ENCODE measurements around the gene POU4F1.
A peak's percentile ranks its signal among the peaks of the same experiment; 100 is the strongest.
"Not testable (repeated sequence)": the region's sequence is repeated elsewhere in the genome, so short reads cannot be mapped to it uniquely, and the experiment has no call there.

Gene POU4F1

GRCh38 chr13:78603240-78603957, at the start of gene POU4F1:
POU4F1 (minus strand) TSS chr13:78603552; CDS start chr13:78603326, 226 bp downstream.
- peak; percentile 66 to 69 for DNase-seq

- no peak for DNase-seq
Observed at GRCh38 chr13:78652651-78653050, 49.3 kb upstream of the POU4F1 start.

- no peak for DNase-seq
Observed at GRCh38 chr13:78650717-78651083, 47.3 kb upstream of the POU4F1 start.

- no peak for DNase-seq
Observed at GRCh38 chr13:78649997-78650716, 46.8 kb upstream of the POU4F1 start.

- DNase-seq: not testable (repeated sequence)
Observed at GRCh38 chr13:78647109-78647678, 43.8 kb upstream of the POU4F1 start.

- no peak for DNase-seq
Observed at GRCh38 chr13:78638216-78638615, 34.9 kb upstream of the POU4F1 start.

- DNase-seq: no peak
Observed at GRCh38 chr13:78636495-78636894, 33.1 kb upstream of the POU4F1 start.

GRCh38 chr13:78632996-78633395, 29.6 kb upstream of the POU4F1 start:
- DNase-seq: no peak

- DNase-seq: no peak
Observed at GRCh38 chr13:78631077-78631476, 27.7 kb upstream of the POU4F1 start.

- no peak for DNase-seq
Observed at GRCh38 chr13:78630511-78630910, 27.2 kb upstream of the POU4F1 start.

GRCh38 chr13:78625384-78625783, 22.0 kb upstream of the POU4F1 start:
- no peak for DNase-seq

- DNase-seq: no peak
Observed at GRCh38 chr13:78623132-78623531, 19.8 kb upstream of the POU4F1 start.

GRCh38 chr13:78620936-78621470, 17.7 kb upstream of the POU4F1 start:
- no peak for DNase-seq

- DNase-seq: no peak
Observed at GRCh38 chr13:78618411-78618810, 15.1 kb upstream of the POU4F1 start.

- DNase-seq: no peak
Observed at GRCh38 chr13:78611040-78611439, 7.7 kb upstream of the POU4F1 start.

- DNase-seq: no peak
Observed at GRCh38 chr13:78610381-78610883, 7.1 kb upstream of the POU4F1 start.

GRCh38 chr13:78609464-78610205, 6.3 kb upstream of the POU4F1 start:
- DNase-seq: no peak

GRCh38 chr13:78608688-78609463, 5.5 kb upstream of the POU4F1 start:
- DNase-seq: no peak

- DNase-seq: no peak
Observed at GRCh38 chr13:78608252-78608687, 4.9 kb upstream of the POU4F1 start.

GRCh38 chr13:78607409-78608251, 4.3 kb upstream of the POU4F1 start:
- no peak for DNase-seq

Measured in CD4-positive, alpha-beta T cell treated with Interleukin-1 beta for 1 hour (primary cell).